ENCODE results near the gene EPN2. TPM values are rescaled to one million over a fixed set of nuclear protein-coding genes. Genes with fewer than 3 reads are reported as not detected.

Gene EPN2
- total RNA-seq, 6 donors from 2014 or later = 26.3 to 64.5 (median 47.9) TPM

DNA sequence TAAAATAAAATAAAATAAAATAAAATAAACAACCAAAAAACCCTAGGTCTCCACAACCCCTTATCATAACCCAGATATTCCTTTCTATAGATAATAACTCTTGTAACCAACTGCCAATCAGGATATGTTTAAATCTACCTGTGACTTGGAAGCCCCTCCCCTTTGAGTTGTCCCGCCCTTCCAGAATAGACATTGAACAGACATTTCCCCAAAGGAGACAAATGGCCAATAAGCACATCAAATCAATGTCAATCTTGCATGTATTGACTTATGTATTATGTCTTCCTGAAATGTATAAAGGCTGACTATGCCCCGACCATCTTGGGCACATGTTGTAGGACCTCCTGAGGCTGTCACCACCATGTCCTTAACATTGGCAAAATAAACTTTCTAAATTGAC is 139.6 kb downstream of the EPN2 start:
- DNase-seq (no peak), ATAC-seq (ENCODE audit: low FRiP score in 2 of 2) (no peak)
- H3K27ac ChIP-seq = peak overlapping the region; percentile 92 to 96 (median 93)
- H3K27me3 ChIP-seq = no peaks in the 10 kb centered on the region
- no peaks in the 10 kb centered on the region for H3K9me3 ChIP-seq
- 44 to 61% methylated on average over 2 of the region's 2 CpGs for WGBS, 2 donors
- TF ChIP-seq, protein P1, sequence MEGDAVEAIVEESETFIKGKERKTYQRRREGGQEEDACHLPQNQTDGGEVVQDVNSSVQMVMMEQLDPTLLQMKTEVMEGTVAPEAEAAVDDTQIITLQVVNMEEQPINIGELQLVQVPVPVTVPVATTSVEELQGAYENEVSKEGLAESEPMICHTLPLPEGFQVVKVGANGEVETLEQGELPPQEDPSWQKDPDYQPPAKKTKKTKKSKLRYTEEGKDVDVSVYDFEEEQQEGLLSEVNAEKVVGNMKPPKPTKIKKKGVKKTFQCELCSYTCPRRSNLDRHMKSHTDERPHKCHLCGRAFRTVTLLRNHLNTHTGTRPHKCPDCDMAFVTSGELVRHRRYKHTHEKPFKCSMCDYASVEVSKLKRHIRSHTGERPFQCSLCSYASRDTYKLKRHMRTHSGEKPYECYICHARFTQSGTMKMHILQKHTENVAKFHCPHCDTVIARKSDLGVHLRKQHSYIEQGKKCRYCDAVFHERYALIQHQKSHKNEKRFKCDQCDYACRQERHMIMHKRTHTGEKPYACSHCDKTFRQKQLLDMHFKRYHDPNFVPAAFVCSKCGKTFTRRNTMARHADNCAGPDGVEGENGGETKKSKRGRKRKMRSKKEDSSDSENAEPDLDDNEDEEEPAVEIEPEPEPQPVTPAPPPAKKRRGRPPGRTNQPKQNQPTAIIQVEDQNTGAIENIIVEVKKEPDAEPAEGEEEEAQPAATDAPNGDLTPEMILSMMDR (IDR thresholded peaks at IDR 0.05) = no peak
- TF ChIP-seq POLR2A (IDR thresholded peaks at IDR 0.05) = no peak
- H3K36me3 ChIP-seq = peaks cover 10 to 23% (median 22%) of the 10 kb centered on the region in 4 donors
- H3K4me1 ChIP-seq = peaks cover 16 to 31% (median 24%) of the 10 kb centered on the region in 4 donors
- peak overlapping the region in 3 of 4 donors; percentile 70 to 88 (median 86) for H3K4me3 ChIP-seq

DNA sequence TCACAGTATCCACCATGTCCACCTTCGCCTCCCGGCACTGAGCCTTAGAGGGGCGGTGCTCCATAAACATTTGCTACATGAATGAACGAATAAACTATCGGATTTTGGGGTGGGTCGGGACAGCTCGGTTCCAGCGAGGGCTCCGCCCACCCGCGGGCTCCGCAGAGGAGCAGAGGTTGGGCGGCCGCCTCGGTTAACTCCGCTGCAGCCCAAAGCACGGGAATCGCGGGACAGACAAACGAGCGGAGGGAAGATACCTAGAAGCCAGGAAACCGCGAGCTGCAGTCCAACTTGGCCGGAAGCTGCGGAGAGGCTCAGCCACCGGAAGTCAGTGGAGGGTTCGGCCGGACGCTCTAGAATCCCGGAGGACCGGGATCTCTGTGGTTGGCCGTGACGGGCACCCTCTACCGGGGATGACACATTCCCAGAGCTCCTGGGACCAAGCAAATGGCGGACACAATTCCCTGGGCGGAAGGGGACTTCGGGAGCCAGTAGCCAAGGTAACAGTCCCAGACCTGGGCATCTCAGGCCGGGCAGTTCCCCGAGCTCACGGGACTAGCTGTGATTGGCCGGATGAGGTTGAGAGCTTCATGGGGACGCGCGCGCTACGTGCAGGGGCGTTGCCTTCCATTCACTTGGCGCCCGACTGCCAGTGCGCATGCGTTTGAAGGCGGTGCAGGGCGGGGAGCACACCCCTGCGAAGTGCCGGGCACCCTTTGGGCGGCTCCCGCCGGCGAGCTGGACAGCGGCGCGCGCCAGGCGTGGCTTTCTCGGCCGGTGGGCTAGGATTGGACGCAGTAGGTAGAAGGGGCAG is 140.6 kb downstream of the EPN2 start:
- peak; percentile 97 for ATAC-seq (ENCODE audit: low FRiP score in 2 of 2)

DNA sequence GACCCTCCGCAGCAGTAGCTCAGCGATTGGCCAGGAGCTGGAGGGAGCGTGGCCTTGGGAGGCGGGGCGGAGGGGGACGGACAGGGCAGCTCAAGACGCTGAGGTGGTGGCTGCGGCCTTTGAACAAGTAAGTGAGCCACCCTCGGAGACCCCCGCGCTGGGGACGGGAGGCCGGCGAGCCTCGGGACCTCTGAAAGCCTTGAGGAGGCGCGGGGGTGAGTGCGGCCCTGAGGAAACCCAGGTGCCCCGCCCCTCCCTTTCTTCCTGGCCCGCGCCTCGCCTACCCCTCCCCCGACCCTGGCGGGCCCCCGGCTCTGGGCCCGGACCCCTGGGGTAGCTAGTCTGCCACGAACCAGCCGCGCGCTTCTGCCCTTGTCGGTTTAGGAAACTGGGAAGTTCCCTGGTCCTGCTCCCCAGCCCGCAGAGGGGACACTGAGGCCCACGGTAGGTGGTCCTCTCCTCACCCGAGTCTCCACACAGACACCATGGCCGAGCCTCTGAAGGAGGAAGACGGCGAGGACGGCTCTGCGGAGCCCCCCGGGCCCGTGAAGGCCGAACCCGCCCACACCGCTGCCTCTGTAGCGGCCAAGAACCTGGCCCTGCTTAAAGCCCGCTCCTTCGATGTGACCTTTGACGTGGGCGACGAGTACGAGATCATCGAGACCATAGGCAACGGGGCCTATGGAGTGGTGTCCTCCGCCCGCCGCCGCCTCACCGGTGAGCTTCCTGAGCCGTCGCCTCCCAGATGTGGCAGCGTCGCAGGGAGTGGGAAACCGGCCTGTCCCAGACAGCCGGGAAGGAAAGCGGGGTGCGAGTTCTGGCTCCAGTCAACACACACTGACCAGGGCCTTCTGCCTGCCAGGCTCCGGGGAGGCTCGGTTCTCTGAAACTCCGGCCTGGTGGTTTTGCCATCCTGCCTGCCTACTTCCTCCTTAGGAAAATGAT is 141.5 kb downstream of the EPN2 start, which contains the start of gene MAPK7:
Gene MAPK7, plus strand, starts transcription at position 83 of the 945 bp plus-strand sequence. Its CDS starts 403 bp downstream, at position 486.
- 13 to 23% methylated on average over 8 to 27 of the region's 69 CpGs for WGBS, 2 donors
- peak in 1 of 2 donors; percentile 0 for ATAC-seq (ENCODE audit: low FRiP score in 2 of 2)
- peak in 1 of 2 donors; percentile 85 for DNase-seq

More for the DNA sequence above, 140.6 kb downstream of the EPN2 start:
- TF ChIP-seq EP300 (IDR thresholded peaks at IDR 0.05) (no peak), POLR2A (IDR thresholded peaks at IDR 0.05) (peak in 3 of 4 donors; percentile 31 to 84 (median 66)), POLR2AphosphoS5 (IDR thresholded peaks at IDR 0.05) (peak; percentile 75 to 87)
- TF ChIP-seq, protein P1 (IDR thresholded peaks at IDR 0.05) = peak in 1 of 6 experiments; percentile 26
- peaks cover 10 to 33% (median 31%) of the 10 kb centered on the region in 4 donors for H3K36me3 ChIP-seq
- peaks cover 16 to 30% (median 20%) of the 10 kb centered on the region in 4 donors for H3K4me1 ChIP-seq
- H3K9me3 ChIP-seq = no peaks in the 10 kb centered on the region
- H3K27ac ChIP-seq = peak overlapping the region; percentile 92 to 96 (median 93)
- 0 to 2% methylated on average over 7 to 40 of the region's 67 CpGs for WGBS, 2 donors
- H3K4me3 ChIP-seq = peak overlapping the region; percentile 61 to 88 (median 78)
- peak; percentile 99 for DNase-seq
- no peaks in the 10 kb centered on the region for H3K27me3 ChIP-seq

More for the DNA sequence above, 141.5 kb downstream of the EPN2 start, which contains the start of gene MAPK7:
- TF ChIP-seq POLR2A (IDR thresholded peaks at IDR 0.05) = peak in 2 of 4 donors; percentile 2 to 43
- TF ChIP-seq EP300 (IDR thresholded peaks at IDR 0.05) = no peak
- TF ChIP-seq POLR2AphosphoS5 (IDR thresholded peaks at IDR 0.05) = peak in 1 of 2 donors; percentile 36
- TF ChIP-seq, protein P1 (IDR thresholded peaks at IDR 0.05) = no peak
- H3K27me3 ChIP-seq = no peaks in the 10 kb centered on the region
- peaks cover 17 to 42% (median 40%) of the 10 kb centered on the region in 4 donors for H3K36me3 ChIP-seq
- H3K27ac ChIP-seq = peak within 1 kb of the TSS; percentile 92 to 96 (median 93)
- peak within 1 kb of the TSS; percentile 70 to 90 (median 87) for H3K4me3 ChIP-seq
- no peaks in the 10 kb centered on the region for H3K9me3 ChIP-seq
- peaks cover 18 to 37% (median 23%) of the 10 kb centered on the region in 4 donors for H3K4me1 ChIP-seq
